Testis (tissue), 2 donors: ENCODE measurements around the gene PDGFRB.

Source experiments
- POLR2A ChIP-seq: fragments of 450-650 bp; IDR thresholded peaks from one replicate; pipeline ENCODE4 v1.6.1; 2017; ENCODE audit warnings: antibody characterized with exemption, mild to moderate bottlenecking, moderate library complexity
- TF ChIP-seq, protein P1 (sequence below), 3 experiments: fragments of 450-650 bp in 2 of 3; fragments of 200-600 bp in 1 of 3; sonication (generic) in 1 of 3; IDR thresholded peaks; one replicate each; pipeline ENCODE4 v1.5.1; 2016 to 2019; ENCODE audit warnings: antibody characterized with exemption in 3 of 3, mild to moderate bottlenecking in 2 of 3, moderate library complexity in 1 of 3

DNA sequence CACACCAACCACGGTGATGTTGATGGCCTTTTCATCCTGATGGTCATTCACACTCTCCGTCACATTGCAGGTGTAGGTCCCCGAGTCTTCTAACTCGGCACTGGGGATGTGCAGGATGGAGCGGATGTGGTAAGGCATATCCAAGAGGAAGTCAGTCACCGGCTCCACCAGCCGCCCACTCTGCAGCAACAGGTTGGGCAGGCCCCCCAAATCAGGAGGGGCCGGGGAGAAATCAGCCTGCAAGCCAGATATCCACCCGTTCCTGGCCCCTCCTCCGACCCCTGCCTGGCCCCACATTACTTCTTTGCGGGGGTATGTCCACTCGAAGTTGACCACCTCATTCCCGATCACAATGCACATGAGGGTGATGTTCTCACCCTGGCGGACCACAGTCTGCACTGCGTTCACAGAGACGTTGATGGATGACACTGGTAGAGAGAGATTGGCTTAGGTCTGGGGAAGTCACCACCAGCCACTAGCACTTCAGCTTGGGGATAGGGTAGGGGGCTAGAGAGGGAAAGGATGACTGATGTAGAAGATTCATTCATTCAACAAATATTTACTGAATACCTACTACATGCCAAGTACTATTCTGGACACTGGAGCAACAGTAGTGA is 22.0 kb downstream of the PDGFRB start:
- TF ChIP-seq, protein P1, sequence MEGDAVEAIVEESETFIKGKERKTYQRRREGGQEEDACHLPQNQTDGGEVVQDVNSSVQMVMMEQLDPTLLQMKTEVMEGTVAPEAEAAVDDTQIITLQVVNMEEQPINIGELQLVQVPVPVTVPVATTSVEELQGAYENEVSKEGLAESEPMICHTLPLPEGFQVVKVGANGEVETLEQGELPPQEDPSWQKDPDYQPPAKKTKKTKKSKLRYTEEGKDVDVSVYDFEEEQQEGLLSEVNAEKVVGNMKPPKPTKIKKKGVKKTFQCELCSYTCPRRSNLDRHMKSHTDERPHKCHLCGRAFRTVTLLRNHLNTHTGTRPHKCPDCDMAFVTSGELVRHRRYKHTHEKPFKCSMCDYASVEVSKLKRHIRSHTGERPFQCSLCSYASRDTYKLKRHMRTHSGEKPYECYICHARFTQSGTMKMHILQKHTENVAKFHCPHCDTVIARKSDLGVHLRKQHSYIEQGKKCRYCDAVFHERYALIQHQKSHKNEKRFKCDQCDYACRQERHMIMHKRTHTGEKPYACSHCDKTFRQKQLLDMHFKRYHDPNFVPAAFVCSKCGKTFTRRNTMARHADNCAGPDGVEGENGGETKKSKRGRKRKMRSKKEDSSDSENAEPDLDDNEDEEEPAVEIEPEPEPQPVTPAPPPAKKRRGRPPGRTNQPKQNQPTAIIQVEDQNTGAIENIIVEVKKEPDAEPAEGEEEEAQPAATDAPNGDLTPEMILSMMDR (IDR thresholded peaks at IDR 0.05): no peak
- TF ChIP-seq POLR2A: no peak
